LNCAP (cell line): Measurements from ENCODE around the gene NDFIP2.

Source experiments
- TF ChIP-seq, protein P1 (sequence below): fragments of 450-650 bp; IDR thresholded peaks from 2 replicates; pipeline ENCODE4 v1.5.1; 2017; ENCODE audit warnings: mild to moderate bottlenecking

Gene NDFIP2

DNA sequence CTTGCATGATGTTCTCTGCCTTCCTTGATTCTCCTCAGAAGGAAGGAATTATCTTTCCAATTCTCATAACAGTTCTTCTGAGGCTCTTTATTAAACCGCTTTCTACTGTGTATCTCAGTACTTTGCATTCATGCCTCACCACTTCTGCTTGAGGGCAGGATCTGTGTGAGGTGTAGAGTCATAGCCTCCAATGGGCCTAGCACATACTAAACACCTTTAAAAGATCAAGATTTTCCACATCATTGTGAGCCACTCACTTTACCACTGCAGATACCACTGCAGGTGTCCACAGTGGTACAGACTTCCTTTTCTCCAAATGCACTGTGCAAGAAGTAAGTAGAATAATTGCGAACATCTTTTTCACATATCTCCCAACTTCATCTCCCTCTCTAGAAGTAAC, 76.7 kb downstream of the NDFIP2 start:
- TF ChIP-seq, protein P1, sequence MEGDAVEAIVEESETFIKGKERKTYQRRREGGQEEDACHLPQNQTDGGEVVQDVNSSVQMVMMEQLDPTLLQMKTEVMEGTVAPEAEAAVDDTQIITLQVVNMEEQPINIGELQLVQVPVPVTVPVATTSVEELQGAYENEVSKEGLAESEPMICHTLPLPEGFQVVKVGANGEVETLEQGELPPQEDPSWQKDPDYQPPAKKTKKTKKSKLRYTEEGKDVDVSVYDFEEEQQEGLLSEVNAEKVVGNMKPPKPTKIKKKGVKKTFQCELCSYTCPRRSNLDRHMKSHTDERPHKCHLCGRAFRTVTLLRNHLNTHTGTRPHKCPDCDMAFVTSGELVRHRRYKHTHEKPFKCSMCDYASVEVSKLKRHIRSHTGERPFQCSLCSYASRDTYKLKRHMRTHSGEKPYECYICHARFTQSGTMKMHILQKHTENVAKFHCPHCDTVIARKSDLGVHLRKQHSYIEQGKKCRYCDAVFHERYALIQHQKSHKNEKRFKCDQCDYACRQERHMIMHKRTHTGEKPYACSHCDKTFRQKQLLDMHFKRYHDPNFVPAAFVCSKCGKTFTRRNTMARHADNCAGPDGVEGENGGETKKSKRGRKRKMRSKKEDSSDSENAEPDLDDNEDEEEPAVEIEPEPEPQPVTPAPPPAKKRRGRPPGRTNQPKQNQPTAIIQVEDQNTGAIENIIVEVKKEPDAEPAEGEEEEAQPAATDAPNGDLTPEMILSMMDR = no peak

DNA sequence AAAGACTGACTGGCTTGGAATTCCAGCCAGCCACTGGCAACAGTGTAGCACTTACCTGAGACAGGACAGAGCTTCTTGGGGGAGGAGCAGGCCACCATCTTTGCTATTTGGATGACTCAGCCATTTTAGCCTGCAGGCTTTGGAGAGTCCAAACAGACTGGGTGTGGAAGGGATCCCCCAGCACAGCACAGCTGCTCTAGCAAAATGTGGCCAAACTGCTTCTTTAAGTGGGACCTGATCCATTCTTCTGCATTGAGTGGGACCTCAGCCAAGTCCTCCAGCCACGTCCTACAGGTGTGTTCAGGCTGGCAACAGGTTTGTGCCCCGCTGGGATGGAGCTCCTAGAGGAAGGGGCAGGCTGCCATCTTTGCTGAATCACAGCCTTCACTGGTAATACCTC, 80.0 kb downstream of the NDFIP2 start:
- TF ChIP-seq, protein P1 = no peak

DNA sequence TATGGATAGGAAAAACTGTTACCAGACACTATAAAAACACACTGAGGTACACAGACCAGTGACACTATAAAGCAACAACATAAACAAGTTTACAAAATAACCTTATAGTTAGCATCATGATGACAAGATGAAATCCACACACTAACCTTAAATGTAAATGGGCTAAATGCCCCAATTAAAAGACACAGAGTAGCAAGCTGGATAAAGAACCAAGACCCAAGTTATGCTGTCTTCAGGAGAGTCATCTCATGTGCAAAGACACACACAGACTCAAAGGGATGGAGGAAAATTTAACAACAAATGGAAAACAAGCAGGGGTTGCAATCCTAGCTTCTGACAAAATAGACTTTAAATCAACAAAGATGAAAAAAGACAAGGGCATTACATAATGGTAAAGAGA, 81.6 kb downstream of the NDFIP2 start:
- TF ChIP-seq, protein P1 = no peak

DNA sequence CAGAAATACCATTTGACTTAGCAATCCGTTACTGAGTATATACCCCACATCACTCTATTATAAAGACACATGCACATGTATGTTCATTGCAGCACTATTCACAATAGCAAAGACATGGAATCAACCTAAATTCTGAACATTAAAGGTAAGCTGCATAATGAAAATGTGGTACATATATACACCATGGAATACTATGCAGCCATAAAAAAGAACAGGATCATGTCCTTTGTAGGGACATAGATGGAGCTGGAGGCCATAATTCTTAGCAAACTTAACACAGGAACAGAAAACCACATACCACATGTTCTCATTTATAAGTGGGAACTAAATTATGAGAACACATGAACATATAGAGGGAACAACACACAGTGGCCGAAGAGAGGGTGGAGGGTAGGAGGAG, 85.2 kb downstream of the NDFIP2 start:
- TF ChIP-seq, protein P1 = no peak

DNA sequence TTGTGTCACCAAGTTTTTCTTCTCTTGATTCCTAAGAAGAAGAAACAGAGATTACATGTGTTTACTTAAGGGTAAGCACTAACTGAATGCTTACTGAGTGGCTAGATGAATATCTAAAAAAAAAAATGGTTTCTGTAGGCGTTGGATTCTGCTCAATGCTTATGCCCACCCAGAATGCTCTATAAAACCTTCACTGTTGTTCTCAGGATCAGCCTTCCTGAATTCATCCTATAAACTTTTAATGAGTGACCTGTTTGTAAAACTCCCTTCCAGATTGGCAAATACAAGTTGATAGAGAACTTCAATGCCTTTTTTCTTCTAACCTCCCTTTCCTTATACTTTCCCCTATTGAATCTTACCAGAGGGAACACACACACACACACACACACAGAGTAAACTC, 90.2 kb downstream of the NDFIP2 start:
- TF ChIP-seq, protein P1 = no peak

- TF ChIP-seq, protein P1 = no peak
Measured at GRCh38 chr13:79581870-79582315, 100.9 kb downstream of the NDFIP2 start.

DNA sequence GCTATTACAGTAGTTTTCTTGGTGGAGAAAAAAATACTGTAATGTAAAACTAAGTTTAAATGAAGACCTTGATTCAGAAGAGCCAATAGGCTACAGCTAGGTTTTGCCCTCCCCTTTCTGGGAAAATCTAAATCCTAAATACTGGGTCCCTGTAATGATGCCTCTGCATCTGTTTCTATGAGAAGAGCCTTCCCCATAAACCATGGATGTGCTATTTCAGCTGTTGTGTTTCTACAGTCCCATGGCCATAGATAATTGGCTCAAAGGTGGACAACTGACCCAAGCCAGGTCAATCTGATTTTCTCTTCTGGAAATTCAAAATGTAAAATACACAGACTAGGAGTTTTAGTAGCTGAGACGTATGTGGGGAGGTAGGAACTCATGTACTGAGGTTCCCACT, 101.9 kb downstream of the NDFIP2 start:
- TF ChIP-seq, protein P1 = no peak

GRCh38 chr13:79585033-79585432, 104.1 kb downstream of the NDFIP2 start:
- TF ChIP-seq, protein P1 = no peak
